Measurements from ENCODE around the gene MZT2B. TPM values are rescaled to one million over a fixed set of nuclear protein-coding genes. Genes with fewer than 3 reads are reported as not detected.
"Not testable (repeated sequence)": the region's sequence is repeated elsewhere in the genome, so short reads cannot be mapped to it uniquely, and the experiment has no call there.

The MZT2B gene
- total RNA-seq, 1 donor from 2014 or later = 369 TPM

DNA sequence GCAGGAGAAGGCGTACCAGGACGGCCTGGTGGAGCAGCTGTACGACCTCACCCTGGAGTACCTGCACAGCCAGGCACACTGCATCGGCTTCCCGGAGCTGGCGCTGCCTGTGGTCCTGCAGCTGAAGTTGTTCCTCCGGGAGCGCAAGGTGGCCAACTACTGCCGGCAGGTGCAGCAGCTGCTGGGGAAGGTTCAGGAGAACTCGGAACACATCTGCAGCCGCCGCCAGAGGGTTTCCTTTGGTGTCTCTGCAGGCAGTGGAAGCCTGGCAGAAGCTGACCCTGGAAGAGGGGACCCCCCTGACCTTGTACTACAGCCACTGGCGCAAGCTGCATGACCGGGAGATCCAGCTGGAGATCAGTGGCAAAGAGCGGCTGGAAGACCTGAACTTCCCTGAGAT, 48.8 kb downstream of the MZT2B start:
- DNase-seq (ENCODE audit: low read depth); H3K4me3 ChIP-seq (ENCODE audit: low read depth, low read length): not testable (repeated sequence)

GRCh38 chr2:130231656-130232055, 49.6 kb downstream of the MZT2B start:
- no peak overlapping the region for H3K4me3 ChIP-seq (ENCODE audit: low read depth, low read length)
- no peak for DNase-seq (ENCODE audit: low read depth)
- TF ChIP-seq, protein P1, sequence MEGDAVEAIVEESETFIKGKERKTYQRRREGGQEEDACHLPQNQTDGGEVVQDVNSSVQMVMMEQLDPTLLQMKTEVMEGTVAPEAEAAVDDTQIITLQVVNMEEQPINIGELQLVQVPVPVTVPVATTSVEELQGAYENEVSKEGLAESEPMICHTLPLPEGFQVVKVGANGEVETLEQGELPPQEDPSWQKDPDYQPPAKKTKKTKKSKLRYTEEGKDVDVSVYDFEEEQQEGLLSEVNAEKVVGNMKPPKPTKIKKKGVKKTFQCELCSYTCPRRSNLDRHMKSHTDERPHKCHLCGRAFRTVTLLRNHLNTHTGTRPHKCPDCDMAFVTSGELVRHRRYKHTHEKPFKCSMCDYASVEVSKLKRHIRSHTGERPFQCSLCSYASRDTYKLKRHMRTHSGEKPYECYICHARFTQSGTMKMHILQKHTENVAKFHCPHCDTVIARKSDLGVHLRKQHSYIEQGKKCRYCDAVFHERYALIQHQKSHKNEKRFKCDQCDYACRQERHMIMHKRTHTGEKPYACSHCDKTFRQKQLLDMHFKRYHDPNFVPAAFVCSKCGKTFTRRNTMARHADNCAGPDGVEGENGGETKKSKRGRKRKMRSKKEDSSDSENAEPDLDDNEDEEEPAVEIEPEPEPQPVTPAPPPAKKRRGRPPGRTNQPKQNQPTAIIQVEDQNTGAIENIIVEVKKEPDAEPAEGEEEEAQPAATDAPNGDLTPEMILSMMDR (conservative IDR thresholded peaks at IDR 0.05; ENCODE audit: low read depth, low read length) = no peak

DNA sequence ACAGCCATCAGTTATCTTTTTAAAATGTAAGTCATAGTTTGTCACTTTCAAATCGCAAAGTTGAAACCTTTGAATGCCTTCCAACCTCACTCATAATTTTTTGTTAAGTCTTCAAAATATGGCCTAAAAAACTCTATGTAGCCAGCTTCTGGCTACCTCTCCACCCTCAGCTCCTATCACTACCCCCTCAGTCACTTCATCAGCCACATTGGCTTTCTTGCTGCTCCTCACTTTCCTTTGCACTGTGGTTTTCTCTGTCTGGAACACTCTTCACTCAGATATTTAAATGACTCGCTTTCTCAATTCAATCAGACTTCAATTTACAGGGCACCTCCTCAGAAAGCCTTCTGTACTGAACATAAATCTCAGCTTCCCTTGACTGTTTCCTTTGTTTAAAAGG, 51.0 kb downstream of the MZT2B start:
- not testable (repeated sequence) for DNase-seq (ENCODE audit: low read depth); H3K4me3 ChIP-seq (ENCODE audit: low read depth, low read length)

- H3K4me3 ChIP-seq (ENCODE audit: low read depth, low read length); DNase-seq (ENCODE audit: low read depth): not testable (repeated sequence)
Measured at GRCh38 chr2:130239581-130239980, 57.5 kb downstream of the MZT2B start.

Other genes starting within 250 kb of the MZT2B start
- 0.07 TPM in 1 of 2 replicates, not detected in the other for gene RAB6C, start 202.6 kb upstream of the MZT2B start, total RNA-seq
- not detected in 2 replicates for gene POTEF, start 53.0 kb upstream of the MZT2B start, total RNA-seq
- gene CCDC74B, start 37.1 kb upstream of the MZT2B start, total RNA-seq = 2.1 and 5.6 TPM in 2 replicates
- 62.2 and 80.7 TPM in 2 replicates for gene SMPD4, start 660 bp upstream of the MZT2B start, total RNA-seq
- not detected in 2 replicates for gene TUBA3E, start 16.2 kb downstream of the MZT2B start, total RNA-seq
- 134 and 219 TPM in 2 replicates for gene IMP4, start 160.6 kb downstream of the MZT2B start, total RNA-seq
- 18.7 and 23.8 TPM in 2 replicates for gene PTPN18, start 173.8 kb downstream of the MZT2B start, total RNA-seq